G401.6 (cell line): Measurements from ENCODE around the gene SLC47A2.

Experiments used
- FAIRE-seq: peaks from 2 replicates; lab custom pipeline; 2012; peaks lifted over from hg19 to GRCh38; lab: Jason Lieb, UNC

Gene SLC47A2

DNA sequence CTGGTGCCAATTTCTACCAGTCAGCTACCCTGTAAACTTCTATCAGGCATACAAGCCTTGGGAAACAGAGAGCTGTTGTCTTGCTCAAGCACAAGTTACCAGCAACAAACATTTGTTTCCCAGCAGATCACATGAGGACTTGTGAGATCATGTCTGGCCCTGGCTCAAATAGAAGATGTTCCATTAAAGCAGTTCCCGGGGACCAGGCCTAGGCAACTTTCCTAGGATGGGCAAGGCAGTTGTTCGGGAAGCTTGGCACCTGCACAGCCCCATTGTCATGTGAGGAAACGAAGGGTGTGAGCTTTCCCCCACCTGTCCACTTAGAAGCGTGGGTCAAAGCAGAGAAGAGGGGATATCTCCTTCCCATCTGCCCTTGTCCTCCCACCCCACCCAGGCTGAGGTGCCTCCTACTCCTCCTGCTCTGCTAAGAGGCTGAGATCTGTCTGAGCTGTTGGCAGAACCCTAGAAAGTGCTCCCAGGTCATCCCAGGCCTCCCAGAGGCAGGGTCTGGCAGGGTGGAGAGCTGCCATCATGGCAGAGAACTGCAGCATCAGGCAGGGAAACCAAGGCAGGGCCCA lies 11.2 kb upstream of the SLC47A2 start:
- no peak for FAIRE-seq

DNA sequence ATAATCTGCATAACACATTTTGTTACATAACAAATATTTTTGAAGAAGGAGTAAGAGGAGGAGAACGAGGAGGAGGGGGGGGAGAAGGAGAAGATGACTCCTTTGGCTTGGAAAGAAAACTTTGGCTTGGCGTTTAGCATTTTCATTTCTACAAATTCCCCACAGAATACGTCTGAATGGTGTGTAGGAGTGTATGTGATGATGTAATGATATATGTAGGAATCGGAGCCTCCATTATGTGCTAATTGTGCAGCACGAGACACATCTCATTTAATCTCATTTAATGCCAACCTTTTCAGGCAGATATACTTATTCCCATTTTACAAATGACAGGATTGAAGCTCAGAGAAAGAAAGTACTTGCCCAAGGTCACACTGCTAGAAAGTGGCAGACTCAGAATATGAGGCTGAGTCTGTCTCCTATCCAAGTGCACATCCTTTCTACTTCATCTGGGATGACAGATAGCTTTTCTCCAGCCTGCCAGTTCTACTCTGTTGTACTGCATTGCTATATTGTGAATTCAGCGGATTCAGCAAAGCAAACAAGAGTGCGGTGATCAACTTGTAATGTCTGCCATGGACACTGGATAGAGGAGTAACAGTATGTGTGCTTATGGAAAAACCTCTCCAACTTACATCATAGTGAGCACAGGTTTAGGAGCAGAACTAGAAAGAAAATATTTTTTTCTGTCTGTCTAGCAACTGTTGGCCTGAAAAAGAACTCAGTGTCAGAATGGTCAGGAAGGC lies 10.4 kb upstream of the SLC47A2 start:
- no peak for FAIRE-seq

DNA sequence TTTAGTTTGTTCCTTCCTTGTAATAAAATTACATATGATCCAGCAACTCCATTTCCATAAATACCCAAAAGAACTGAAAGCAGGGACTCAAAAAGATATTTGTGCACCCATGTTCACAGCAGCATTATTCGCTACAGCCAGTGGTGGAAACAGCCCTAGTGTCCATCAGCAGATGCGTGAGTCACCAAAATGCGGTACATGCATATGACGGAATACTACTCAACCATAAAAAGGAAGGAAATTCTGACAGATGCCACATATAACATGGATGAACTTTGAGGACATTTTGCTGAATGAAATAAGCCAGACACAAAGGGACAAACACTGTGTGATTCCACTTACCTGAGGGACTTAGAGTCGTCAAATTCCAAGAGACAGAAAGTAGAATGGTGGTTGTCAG lies 9.1 kb upstream of the SLC47A2 start:
- FAIRE-seq = no peak

GRCh38 chr17:19724501-19725420 lies 8.4 kb upstream of the SLC47A2 start:
- no peak for FAIRE-seq

DNA sequence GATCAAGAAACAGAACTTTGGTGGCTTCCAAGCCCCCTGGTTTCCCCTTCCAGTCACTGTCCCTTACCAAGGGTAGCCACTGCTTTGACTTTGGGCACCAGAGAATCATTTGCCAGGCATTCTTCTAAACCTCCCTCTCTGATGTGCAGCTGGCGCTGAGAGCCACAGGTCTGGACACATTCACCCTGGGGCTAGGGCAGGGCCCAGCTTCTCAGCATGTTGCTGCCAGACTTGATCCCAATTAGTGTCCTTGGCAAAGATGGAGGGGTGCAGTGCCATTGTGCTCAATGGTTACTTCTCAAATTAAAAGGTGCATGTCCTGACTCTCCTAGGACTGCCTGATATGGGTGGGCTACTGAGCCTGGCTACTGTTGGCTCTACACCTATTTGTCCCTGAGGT lies 7.6 kb upstream of the SLC47A2 start:
- no peak for FAIRE-seq

GRCh38 chr17:19720631-19721426 lies 4.4 kb upstream of the SLC47A2 start:
- FAIRE-seq = no peak

- FAIRE-seq = no peak
Observed at GRCh38 chr17:19720210-19720475, 3.8 kb upstream of the SLC47A2 start.

DNA sequence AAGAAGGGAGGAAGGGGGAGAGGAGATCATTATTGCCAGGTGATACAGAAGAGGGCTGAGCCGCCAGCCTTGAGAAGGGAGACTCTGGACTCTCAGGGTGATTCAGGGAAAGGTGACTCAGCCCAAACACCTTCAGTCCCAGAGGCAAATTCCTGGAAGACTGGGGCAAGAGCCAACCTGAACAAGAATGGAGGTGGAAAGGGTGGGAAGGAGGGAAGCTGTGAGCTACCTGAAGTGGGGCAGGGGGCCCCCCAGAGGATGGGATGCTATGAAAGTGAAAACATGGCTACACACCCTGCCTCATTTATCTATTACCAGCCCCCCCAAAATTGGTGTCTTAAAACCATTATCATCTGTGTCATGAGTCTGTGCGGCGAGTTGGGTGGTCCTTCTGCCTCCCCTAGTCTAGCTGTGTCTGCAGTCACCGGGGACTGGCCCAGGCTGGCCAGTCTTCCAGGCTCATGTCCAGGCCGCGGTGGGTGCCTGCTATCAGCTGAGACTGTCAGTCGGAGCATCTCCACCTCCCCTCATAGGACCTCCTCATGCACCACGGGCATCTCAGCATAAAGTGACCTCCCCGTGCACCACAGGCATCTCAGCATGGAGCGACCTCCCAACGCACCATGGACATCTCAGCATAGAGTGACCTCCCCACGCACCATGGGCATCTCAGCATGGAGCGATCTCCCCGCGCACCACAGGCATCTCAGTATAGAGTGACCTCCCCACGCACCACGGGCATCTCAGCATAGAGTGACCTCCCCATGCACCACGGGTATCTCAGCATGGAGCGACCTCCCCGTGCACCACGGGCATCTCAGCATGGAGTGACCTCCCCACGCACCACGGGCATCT lies 3.2 kb upstream of the SLC47A2 start:
- FAIRE-seq = no peak

- FAIRE-seq = no peak
Observed at GRCh38 chr17:19718613-19719354, 2.4 kb upstream of the SLC47A2 start.

DNA sequence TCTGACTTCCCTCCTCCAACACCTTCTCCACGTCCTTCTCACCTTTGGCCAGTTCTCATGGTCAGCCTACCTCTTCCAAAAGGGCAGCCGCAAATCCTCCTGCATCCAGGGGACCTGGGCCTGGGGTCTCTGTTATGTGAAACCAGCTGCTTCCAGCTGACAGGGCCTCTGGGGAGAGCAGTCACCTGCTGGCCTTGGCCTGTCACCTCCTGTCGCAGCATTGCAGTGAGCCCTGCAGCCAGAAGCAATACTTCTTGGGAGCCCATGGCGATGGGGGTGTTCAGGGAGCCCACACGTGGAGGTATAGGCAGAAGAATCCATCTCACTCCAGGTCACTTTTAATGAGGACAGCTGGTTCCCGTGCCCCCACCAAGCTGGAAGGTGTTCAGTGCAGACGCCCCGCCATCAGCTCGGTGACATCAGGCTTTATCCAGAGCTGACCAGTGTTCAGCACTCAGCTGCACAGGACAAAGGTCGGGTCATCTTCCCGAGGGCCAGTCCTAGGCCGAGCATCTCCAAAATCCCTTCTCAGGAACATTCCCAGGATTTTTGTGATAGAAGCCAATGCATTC lies 1.7 kb upstream of the SLC47A2 start:
- FAIRE-seq = no peak

GRCh38 chr17:19717411-19717908 lies 1.1 kb upstream of the SLC47A2 start:
- FAIRE-seq = no peak

- no peak for FAIRE-seq
Observed at GRCh38 chr17:19717031-19717360, 612 bp upstream of the SLC47A2 start.

DNA sequence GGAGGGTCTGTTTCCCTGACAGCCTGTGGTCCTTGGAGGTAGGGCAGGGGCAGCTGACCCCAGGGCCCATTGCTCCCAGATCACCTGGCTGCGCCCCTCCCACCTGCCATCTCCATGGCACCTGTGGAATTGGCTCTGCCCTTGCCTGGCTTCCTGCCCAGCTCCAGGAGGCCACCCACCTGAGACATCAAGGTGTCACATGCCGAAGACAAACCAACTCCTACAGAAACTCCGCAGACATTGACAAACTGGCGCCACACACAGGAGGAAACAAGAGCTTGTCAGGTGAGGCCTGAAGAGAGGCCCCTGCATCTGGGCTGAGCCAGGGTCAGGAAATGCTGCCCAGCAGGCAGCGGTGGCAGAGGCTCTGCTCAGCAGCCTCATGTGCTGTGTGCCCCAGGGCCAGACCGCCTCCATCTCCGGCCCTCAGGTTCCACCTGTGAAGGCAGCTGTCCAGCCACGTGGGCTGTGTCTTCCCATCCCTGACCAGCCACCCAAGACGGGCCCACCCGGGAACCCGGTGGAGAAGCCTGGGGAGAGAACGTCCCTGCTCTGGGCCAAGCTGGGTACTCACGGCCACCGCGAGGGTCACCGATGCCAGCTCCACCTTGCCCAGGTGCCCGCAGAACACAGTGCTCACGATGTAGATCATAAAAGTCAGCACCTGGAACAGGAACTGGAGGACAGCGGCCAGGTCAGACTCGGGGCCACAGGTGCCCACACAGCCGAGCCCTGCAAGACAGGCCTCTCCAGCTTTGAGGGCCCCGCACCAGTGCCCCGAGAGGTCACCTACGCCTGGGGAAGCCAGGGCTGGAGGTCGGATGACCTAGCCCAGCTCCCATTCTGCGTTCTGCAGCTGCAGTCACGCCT lies 1.6 kb downstream of the SLC47A2 start:
- FAIRE-seq = no peak

DNA sequence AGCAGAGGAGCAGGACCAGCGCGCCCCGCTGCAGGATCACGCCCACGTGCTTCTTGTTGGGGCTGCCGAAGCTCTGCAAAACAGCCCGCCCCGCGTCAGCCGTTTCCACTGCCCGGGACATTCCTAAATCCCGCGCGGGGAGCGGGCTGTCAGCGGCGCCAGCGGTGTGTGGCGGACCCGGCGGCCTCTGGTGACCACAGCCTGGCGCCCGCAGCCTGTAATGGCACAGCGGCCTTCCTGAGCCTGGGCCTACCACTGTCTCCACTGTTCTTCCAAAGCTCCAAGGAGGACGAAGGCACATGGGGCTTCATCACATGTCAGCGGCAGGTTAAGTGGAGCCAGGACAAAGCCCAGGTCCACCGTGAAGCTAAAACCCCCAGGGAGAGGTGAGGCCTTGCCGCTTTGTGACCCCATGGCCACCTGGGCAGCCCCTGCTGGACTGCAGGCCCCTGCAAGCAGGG lies 2.5 kb downstream of the SLC47A2 start:
- FAIRE-seq = no peak

DNA sequence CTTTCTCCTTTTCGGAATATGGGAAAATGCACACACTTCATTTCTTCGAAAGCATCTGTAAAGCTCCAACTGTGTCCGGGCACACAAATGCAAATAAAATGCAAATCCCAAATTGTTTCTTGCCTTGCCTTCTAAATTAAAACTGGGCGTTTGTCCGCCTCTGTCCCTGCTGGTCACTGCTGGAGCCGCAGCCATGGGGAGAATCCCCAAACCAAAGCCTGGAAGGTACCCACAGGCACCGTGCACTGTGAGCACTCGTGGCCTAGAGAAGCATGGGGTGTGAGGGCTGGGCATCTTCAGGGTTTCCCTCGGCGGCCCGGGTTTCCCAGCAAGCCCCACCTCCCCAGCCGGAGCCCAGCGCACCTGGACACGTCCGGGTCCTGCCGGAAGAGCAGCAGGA lies 2.9 kb downstream of the SLC47A2 start:
- no peak for FAIRE-seq

- FAIRE-seq = no peak
Observed at GRCh38 chr17:19712436-19713004, 3.9 kb downstream of the SLC47A2 start.

DNA sequence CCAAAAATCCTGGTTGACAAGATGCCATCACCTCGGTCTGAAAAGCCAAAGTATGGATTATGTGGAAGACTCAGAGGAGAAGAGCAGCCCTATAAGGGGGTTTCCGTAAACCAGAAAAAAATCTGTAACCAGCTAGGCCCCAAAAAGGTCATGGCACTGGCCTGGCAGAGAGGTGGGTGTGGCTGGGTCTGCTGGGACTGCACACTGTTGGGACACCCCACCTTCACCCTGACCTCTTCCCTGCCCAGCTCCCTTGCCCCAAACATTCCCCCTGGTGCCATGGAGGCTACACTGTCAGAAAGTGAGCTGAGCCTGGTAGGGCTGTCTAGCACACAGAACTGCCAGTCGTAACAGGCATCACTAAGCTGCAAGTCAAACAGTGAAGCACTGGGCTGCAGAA lies 6.5 kb downstream of the SLC47A2 start:
- FAIRE-seq = no peak

GRCh38 chr17:19708431-19709175 lies 7.8 kb downstream of the SLC47A2 start:
- FAIRE-seq = no peak
